Activated CD4-positive, CD25-positive, alpha-beta regulatory T cell treated with anti-CD3 and anti-CD28 coated beads, Interleukin-2, amount 50 U/mL, for 16 hours (primary cell): Measurements from ENCODE around the gene EML4.
A peak's percentile ranks its signal among the peaks of the same experiment; 100 is the strongest.
"Not testable (repeated sequence)": the region's sequence is repeated elsewhere in the genome, so short reads cannot be mapped to it uniquely, and the experiment has no call there.

Source experiments
- DNase-seq: peaks from one replicate; pipeline ENCODE4 v3.0.0-alpha.2; 2020; ENCODE audit warnings: low read depth, low spot score

EML4 gene

GRCh38 chr2:42169100-42169873, at the start of gene EML4:
Gene EML4, plus strand, starts transcription at chr2:42169353. Its CDS starts 259 bp downstream, at chr2:42169612.
- peak; percentile 85 for DNase-seq

GRCh38 chr2:42123426-42123825, 45.7 kb upstream of the EML4 start:
- no peak for DNase-seq

GRCh38 chr2:42124011-42124785, 45.0 kb upstream of the EML4 start:
- no peak for DNase-seq

GRCh38 chr2:42125841-42126594, 43.1 kb upstream of the EML4 start:
- DNase-seq = no peak

- not testable (repeated sequence) for DNase-seq
Measured at GRCh38 chr2:42126873-42127272, 42.3 kb upstream of the EML4 start.

GRCh38 chr2:42127425-42128424, 41.4 kb upstream of the EML4 start:
- DNase-seq = no peak

- no peak for DNase-seq
Measured at GRCh38 chr2:42128721-42129486, 40.2 kb upstream of the EML4 start.

- no peak for DNase-seq
Measured at GRCh38 chr2:42129487-42129852, 39.7 kb upstream of the EML4 start.

GRCh38 chr2:42129947-42130346, 39.2 kb upstream of the EML4 start:
- DNase-seq = no peak

GRCh38 chr2:42130858-42131257, 38.3 kb upstream of the EML4 start:
- DNase-seq = not testable (repeated sequence)

- DNase-seq = no peak
Measured at GRCh38 chr2:42132191-42132965, 36.8 kb upstream of the EML4 start.

GRCh38 chr2:42132966-42133641, 36.0 kb upstream of the EML4 start:
- peak; percentile 76 for DNase-seq

- no peak for DNase-seq
Measured at GRCh38 chr2:42133771-42134195, 35.4 kb upstream of the EML4 start.

GRCh38 chr2:42134401-42134932, 34.7 kb upstream of the EML4 start:
- DNase-seq = not testable (repeated sequence)

GRCh38 chr2:42135381-42136312, 33.5 kb upstream of the EML4 start:
- DNase-seq = no peak

- no peak for DNase-seq
Measured at GRCh38 chr2:42136782-42137124, 32.4 kb upstream of the EML4 start.

- no peak for DNase-seq
Measured at GRCh38 chr2:42137125-42137841, 31.9 kb upstream of the EML4 start.
